ENCODE measurements around the gene DDX42. TPM values are rescaled to one million over a fixed set of nuclear protein-coding genes. Genes with fewer than 3 reads are reported as not detected.

The DDX42 gene
- total and polyA plus RNA-seq, 2 of the 13 experiments (the other 11 are each of a cell fraction or from before 2014, with no cell fraction given) = 87.2 to 92.9 TPM

DNA sequence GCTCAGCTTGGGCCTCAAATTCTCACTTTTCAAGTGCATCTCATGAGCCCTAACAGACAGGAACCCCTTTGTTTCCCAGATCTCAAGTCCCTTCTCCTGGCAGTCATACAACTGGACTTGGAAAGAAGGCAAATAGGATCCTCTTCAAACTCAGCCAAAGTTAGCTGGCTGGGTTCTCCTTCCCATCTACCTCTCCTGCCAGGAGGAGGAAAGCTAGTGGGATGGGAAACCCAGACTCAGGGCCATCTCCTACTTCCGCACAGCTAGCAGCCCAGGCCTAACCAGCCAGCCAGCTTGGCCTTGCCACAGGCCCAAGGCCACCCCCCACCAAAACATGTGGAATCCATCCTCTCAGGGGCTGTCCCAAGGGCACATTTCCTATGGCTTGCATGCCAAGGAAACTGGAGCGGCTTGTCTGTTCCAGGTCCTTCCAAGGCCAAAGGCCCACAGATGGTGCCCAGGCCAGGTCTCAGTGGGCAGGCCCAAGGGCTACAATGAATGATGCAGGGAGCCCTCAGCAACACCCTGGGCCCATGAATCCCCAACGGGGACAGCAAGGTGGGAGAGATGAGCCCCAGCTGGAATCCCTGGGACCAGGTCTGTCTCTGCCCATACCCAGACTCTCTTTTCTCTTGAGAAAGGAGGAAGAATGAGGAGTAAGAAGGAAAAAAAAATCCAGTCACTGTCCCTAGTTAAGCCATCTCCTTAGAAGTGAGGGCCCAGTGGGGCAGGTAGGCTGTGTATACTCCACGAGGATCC, 66.8 kb downstream of the DDX42 start (continued):
- TF ChIP-seq, protein P1, sequence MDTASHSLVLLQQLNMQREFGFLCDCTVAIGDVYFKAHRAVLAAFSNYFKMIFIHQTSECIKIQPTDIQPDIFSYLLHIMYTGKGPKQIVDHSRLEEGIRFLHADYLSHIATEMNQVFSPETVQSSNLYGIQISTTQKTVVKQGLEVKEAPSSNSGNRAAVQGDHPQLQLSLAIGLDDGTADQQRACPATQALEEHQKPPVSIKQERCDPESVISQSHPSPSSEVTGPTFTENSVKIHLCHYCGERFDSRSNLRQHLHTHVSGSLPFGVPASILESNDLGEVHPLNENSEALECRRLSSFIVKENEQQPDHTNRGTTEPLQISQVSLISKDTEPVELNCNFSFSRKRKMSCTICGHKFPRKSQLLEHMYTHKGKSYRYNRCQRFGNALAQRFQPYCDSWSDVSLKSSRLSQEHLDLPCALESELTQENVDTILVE (CRISPR knock-in tag; IDR thresholded peaks at IDR 0.05) = no peak
- TF ChIP-seq RELA (CRISPR knock-in tag; IDR thresholded peaks at IDR 0.05) (no peak), ZFP36 (IDR thresholded peaks at IDR 0.05; ENCODE audit: borderline replicate concordance, low read depth, low read length, partially characterized antibody) (no peak), ZNF563 (CRISPR knock-in tag; IDR thresholded peaks at IDR 0.05) (peak; percentile 44; the same call in 1 of the 2 replicates)
- TF ChIP-seq, protein P2, sequence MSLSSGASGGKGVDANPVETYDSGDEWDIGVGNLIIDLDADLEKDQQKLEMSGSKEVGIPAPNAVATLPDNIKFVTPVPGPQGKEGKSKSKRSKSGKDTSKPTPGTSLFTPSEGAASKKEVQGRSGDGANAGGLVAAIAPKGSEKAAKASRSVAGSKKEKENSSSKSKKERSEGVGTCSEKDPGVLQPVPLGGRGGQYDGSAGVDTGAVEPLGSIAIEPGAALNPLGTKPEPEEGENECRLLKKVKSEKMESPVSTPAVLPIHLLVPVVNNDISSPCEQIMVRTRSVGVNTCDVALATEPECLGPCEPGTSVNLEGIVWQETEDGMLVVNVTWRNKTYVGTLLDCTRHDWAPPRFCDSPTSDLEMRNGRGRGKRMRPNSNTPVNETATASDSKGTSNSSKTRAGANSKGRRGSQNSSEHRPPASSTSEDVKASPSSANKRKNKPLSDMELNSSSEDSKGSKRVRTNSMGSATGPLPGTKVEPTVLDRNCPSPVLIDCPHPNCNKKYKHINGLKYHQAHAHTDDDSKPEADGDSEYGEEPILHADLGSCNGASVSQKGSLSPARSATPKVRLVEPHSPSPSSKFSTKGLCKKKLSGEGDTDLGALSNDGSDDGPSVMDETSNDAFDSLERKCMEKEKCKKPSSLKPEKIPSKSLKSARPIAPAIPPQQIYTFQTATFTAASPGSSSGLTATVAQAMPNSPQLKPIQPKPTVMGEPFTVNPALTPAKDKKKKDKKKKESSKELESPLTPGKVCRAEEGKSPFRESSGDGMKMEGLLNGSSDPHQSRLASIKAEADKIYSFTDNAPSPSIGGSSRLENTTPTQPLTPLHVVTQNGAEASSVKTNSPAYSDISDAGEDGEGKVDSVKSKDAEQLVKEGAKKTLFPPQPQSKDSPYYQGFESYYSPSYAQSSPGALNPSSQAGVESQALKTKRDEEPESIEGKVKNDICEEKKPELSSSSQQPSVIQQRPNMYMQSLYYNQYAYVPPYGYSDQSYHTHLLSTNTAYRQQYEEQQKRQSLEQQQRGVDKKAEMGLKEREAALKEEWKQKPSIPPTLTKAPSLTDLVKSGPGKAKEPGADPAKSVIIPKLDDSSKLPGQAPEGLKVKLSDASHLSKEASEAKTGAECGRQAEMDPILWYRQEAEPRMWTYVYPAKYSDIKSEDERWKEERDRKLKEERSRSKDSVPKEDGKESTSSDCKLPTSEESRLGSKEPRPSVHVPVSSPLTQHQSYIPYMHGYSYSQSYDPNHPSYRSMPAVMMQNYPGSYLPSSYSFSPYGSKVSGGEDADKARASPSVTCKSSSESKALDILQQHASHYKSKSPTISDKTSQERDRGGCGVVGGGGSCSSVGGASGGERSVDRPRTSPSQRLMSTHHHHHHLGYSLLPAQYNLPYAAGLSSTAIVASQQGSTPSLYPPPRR (CRISPR knock-in tag; IDR thresholded peaks at IDR 0.05; ENCODE audit: borderline replicate concordance) = no peak; the same call in 1 of the 2 replicates
- TF ChIP-seq, protein P3, sequence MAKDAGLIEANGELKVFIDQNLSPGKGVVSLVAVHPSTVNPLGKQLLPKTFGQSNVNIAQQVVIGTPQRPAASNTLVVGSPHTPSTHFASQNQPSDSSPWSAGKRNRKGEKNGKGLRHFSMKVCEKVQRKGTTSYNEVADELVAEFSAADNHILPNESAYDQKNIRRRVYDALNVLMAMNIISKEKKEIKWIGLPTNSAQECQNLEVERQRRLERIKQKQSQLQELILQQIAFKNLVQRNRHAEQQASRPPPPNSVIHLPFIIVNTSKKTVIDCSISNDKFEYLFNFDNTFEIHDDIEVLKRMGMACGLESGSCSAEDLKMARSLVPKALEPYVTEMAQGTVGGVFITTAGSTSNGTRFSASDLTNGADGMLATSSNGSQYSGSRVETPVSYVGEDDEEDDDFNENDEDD (CRISPR knock-in tag; IDR thresholded peaks at IDR 0.05; ENCODE audit: borderline replicate concordance) = no peak
- TF ChIP-seq, protein P4, sequence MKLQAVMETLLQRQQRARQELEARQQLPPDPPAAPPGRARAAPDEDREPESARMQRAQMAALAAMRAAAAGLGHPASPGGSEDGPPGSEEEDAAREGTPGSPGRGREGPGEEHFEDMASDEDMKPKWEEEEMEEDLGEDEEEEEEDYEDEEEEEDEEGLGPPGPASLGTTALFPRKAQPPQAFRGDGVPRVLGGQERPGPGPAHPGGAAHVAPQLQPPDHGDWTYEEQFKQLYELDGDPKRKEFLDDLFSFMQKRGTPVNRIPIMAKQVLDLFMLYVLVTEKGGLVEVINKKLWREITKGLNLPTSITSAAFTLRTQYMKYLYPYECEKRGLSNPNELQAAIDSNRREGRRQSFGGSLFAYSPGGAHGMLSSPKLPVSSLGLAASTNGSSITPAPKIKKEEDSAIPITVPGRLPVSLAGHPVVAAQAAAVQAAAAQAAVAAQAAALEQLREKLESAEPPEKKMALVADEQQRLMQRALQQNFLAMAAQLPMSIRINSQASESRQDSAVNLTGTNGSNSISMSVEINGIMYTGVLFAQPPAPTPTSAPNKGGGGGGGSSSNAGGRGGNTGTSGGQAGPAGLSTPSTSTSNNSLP (IDR thresholded peaks at IDR 0.05; ENCODE audit: low read depth, low read length) = no peak
- TF ChIP-seq, protein P5, sequence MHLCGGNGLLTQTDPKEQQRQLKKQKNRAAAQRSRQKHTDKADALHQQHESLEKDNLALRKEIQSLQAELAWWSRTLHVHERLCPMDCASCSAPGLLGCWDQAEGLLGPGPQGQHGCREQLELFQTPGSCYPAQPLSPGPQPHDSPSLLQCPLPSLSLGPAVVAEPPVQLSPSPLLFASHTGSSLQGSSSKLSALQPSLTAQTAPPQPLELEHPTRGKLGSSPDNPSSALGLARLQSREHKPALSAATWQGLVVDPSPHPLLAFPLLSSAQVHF (CRISPR knock-in tag; IDR thresholded peaks at IDR 0.05) = no peak
- TF ChIP-seq, protein P6, sequence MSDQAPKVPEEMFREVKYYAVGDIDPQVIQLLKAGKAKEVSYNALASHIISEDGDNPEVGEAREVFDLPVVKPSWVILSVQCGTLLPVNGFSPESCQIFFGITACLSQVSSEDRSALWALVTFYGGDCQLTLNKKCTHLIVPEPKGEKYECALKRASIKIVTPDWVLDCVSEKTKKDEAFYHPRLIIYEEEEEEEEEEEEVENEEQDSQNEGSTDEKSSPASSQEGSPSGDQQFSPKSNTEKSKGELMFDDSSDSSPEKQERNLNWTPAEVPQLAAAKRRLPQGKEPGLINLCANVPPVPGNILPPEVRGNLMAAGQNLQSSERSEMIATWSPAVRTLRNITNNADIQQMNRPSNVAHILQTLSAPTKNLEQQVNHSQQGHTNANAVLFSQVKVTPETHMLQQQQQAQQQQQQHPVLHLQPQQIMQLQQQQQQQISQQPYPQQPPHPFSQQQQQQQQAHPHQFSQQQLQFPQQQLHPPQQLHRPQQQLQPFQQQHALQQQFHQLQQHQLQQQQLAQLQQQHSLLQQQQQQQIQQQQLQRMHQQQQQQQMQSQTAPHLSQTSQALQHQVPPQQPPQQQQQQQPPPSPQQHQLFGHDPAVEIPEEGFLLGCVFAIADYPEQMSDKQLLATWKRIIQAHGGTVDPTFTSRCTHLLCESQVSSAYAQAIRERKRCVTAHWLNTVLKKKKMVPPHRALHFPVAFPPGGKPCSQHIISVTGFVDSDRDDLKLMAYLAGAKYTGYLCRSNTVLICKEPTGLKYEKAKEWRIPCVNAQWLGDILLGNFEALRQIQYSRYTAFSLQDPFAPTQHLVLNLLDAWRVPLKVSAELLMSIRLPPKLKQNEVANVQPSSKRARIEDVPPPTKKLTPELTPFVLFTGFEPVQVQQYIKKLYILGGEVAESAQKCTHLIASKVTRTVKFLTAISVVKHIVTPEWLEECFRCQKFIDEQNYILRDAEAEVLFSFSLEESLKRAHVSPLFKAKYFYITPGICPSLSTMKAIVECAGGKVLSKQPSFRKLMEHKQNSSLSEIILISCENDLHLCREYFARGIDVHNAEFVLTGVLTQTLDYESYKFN (CRISPR knock-in tag; conservative IDR thresholded peaks at IDR 0.05) = no peak
- TF ChIP-seq, protein P7, sequence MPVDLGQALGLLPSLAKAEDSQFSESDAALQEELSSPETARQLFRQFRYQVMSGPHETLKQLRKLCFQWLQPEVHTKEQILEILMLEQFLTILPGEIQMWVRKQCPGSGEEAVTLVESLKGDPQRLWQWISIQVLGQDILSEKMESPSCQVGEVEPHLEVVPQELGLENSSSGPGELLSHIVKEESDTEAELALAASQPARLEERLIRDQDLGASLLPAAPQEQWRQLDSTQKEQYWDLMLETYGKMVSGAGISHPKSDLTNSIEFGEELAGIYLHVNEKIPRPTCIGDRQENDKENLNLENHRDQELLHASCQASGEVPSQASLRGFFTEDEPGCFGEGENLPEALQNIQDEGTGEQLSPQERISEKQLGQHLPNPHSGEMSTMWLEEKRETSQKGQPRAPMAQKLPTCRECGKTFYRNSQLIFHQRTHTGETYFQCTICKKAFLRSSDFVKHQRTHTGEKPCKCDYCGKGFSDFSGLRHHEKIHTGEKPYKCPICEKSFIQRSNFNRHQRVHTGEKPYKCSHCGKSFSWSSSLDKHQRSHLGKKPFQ (CRISPR knock-in tag; IDR thresholded peaks at IDR 0.05; ENCODE audit: insufficient replicate concordance) = no peak
